DND-41 (cell line): ENCODE results near the gene ADAM15.

ENCODE experiments used
- ATAC-seq: fragments of 200-7000 bp; cut with Tn5 transposase; 3 replicates; pipeline ENCODE4 v1.9.1; 2021; ENCODE audit warnings: low read depth; ENCODE audit not compliant: insufficient read depth
- DNase-seq: peaks from one replicate; pipeline ENCODE4 v3.0.0-alpha.2; 2020
- H2AFZ ChIP-seq: 2 replicates; pipeline ENCODE4 v1.6.0; 2012; ENCODE audit warnings: low read depth, low read length
- H3K27ac ChIP-seq: 2 replicates; pipeline ENCODE4 v1.5.1; 2012; ENCODE audit warnings: low read length, inconsistent platforms
- H3K27me3 ChIP-seq: fragments of 200-600 bp; sonication (generic); 2 replicates; pipeline ENCODE4 v1.6.0; 2012; ENCODE audit warnings: low read length, mild to moderate bottlenecking, inconsistent platforms; ENCODE audit not compliant: insufficient read depth, poor library complexity
- H3K36me3 ChIP-seq: 2 replicates; pipeline ENCODE4 v1.5.1; 2012; ENCODE audit warnings: low read length, inconsistent platforms; ENCODE audit not compliant: insufficient read depth
- H3K4me1 ChIP-seq: 2 replicates; pipeline ENCODE4 v1.5.1; 2012; ENCODE audit warnings: mild to moderate bottlenecking, low read length; ENCODE audit not compliant: insufficient read depth
- H3K4me2 ChIP-seq: 2 replicates; pipeline ENCODE4 v1.6.0; 2012; ENCODE audit warnings: mild to moderate bottlenecking, moderate library complexity, low read length, inconsistent platforms; ENCODE audit not compliant: insufficient read depth
- H3K4me3 ChIP-seq, 2 experiments: fragments of 200-600 bp in 1 of 2; shearing (Covaris generic) in 1 of 2; 2 replicates each; pipeline ENCODE4 v1.5.1; 2012 to 2016; ENCODE audit warnings: inconsistent platforms in 2 of 2, low read length in 2 of 2, mild to moderate bottlenecking in 2 of 2, low read depth in 1 of 2, moderate library complexity in 1 of 2
- H3K79me2 ChIP-seq: 2 replicates; pipeline ENCODE4 v1.6.0; 2012; ENCODE audit warnings: low read length, inconsistent platforms; ENCODE audit not compliant: insufficient read depth
- H3K9ac ChIP-seq: 2 replicates; pipeline ENCODE4 v1.6.0; 2012; ENCODE audit warnings: low read depth, mild to moderate bottlenecking, inconsistent platforms, low read length, moderate library complexity
- H3K9me3 ChIP-seq: 2 replicates; pipeline ENCODE4 v1.5.1; 2012; ENCODE audit warnings: low read length, moderate library complexity, mild to moderate bottlenecking, inconsistent platforms; ENCODE audit not compliant: insufficient read depth, severe bottlenecking
- H4K20me1 ChIP-seq: 2 replicates; pipeline ENCODE4 v1.6.0; 2012; ENCODE audit warnings: low read length; ENCODE audit not compliant: insufficient read depth
- CTCF ChIP-seq: IDR thresholded peaks from 2 replicates; pipeline ENCODE4 v1.5.1; 2012; ENCODE audit warnings: borderline replicate concordance, low read length, moderate library complexity, mild to moderate bottlenecking; ENCODE audit not compliant: poor library complexity, severe bottlenecking; ENCODE audit errors: extremely low read depth
- EZH2 ChIP-seq: IDR thresholded peaks from 3 replicates; pipeline ENCODE4 v1.6.1; 2012; ENCODE audit warnings: borderline replicate concordance, low read depth, mild to moderate bottlenecking, moderate library complexity, low read length, inconsistent platforms; ENCODE audit not compliant: severe bottlenecking

ADAM15 gene

GRCh38 chr1:155004352-155005075 lies 46.6 kb upstream of the ADAM15 start:
- Histone ChIP-seq H3K36me3 (no peaks in the 10 kb centered on the region), H3K4me1 (peaks cover 20% of the 10 kb centered on the region), H4K20me1 (peaks cover 65% of the 10 kb centered on the region), H3K4me2 (no peak overlapping the region), H3K4me3 (no peak overlapping the region), H3K27ac (no peak overlapping the region), H3K9me3 (no peaks in the 10 kb centered on the region), H3K9ac (no peak overlapping the region), H3K27me3 (peaks cover 35% of the 10 kb centered on the region), H2AFZ (no peak overlapping the region), H3K79me2 (no peaks in the 10 kb centered on the region)
- DNase-seq (no peak), ATAC-seq (no peak)
- no peak for TF ChIP-seq EZH2

- Histone ChIP-seq H3K79me2 (no peaks in the 10 kb centered on the region), H3K9ac (no peak overlapping the region), H3K27ac (no peak overlapping the region)
Measured at GRCh38 chr1:155005076-155006011, 45.8 kb upstream of the ADAM15 start.

GRCh38 chr1:155006601-155007101 lies 44.5 kb upstream of the ADAM15 start:
- Histone ChIP-seq H3K4me2 (no peak overlapping the region), H3K79me2 (no peaks in the 10 kb centered on the region), H3K4me3 (no peak overlapping the region), H3K4me1 (peaks cover 12% of the 10 kb centered on the region; the same call in 1 of the 2 replicates), H3K9me3 (no peaks in the 10 kb centered on the region), H3K9ac (no peak overlapping the region), H3K27me3 (peaks cover 14% of the 10 kb centered on the region), H3K36me3 (no peaks in the 10 kb centered on the region), H3K27ac (no peak overlapping the region), H4K20me1 (peaks cover 58% of the 10 kb centered on the region), H2AFZ (no peak overlapping the region)
- TF ChIP-seq EZH2 (no peak), CTCF (no peak)
- ATAC-seq = peak; percentile 74
- peak; percentile 35 for DNase-seq

More at GRCh38 chr1:155005076-155006011, 45.8 kb upstream of the ADAM15 start:
- ATAC-seq (no peak), DNase-seq (no peak)
- Histone ChIP-seq H3K4me3 (no peak overlapping the region), H3K27me3 (peaks cover 27% of the 10 kb centered on the region), H2AFZ (no peak overlapping the region), H3K9me3 (no peaks in the 10 kb centered on the region), H3K4me1 (peaks cover 16% of the 10 kb centered on the region), H4K20me1 (peaks cover 65% of the 10 kb centered on the region), H3K4me2 (no peak overlapping the region), H3K36me3 (no peaks in the 10 kb centered on the region)
- TF ChIP-seq EZH2 = no peak
- TF ChIP-seq CTCF = no peak
